Measurements from ENCODE around the gene ODAD2.

- TF ChIP-seq CTCF (IDR thresholded peaks at IDR 0.05) (no peak), POLR2A (IDR thresholded peaks at IDR 0.05) (no peak)
Measured at GRCh38 chr10:27784272-27784671, 214.6 kb downstream of the ODAD2 start.
